Endodermal cell (in vitro differentiated cells): ENCODE data around the gene QKI. TPM values are rescaled to one million over a fixed set of nuclear protein-coding genes. Genes with fewer than 3 reads are reported as not detected.

Source experiments
- DNase-seq: peaks from one replicate; pipeline ENCODE4 v3.0.0-alpha.2; 2017
- H3K27ac ChIP-seq: 2 replicates; pipeline ENCODE4 v1.5.1; 2013; ENCODE audit warnings: mild to moderate bottlenecking, low read depth, low read length, moderate library complexity
- H3K27me3 ChIP-seq: 2 replicates; pipeline ENCODE4 v1.6.1; 2013; ENCODE audit warnings: mild to moderate bottlenecking, low read length, moderate library complexity; ENCODE audit not compliant: insufficient read depth, control insufficient read depth, poor library complexity, severe bottlenecking
- H3K36me3 ChIP-seq: 2 replicates; pipeline ENCODE4 v1.7.0; 2013; ENCODE audit warnings: mild to moderate bottlenecking, low read length, moderate library complexity; ENCODE audit not compliant: control insufficient read depth, insufficient read depth
- H3K4me1 ChIP-seq: one replicate; pipeline ENCODE4 v1.7.0; 2013; ENCODE audit warnings: low read length; ENCODE audit not compliant: control insufficient read depth, insufficient read depth
- H3K4me3 ChIP-seq: 2 replicates; pipeline ENCODE4 v1.5.1; 2013; ENCODE audit warnings: mild to moderate bottlenecking, low read length, moderate library complexity
- H3K9ac ChIP-seq: 2 replicates; pipeline ENCODE4 v1.6.1; 2013; ENCODE audit warnings: mild to moderate bottlenecking, low read length, moderate library complexity; ENCODE audit not compliant: poor library complexity, severe bottlenecking; ENCODE audit errors: extremely low read depth
- H3K9me3 ChIP-seq: 2 replicates; pipeline ENCODE4 v1.6.1; 2013; ENCODE audit warnings: mild to moderate bottlenecking, low read length, moderate library complexity; ENCODE audit not compliant: control insufficient read depth
- H3K27ac Mint-ChIP-seq: 2 replicates; pipeline ENCODE4 v1.8.0; 2020; ENCODE audit warnings: mixed read lengths
- H3K27me3 Mint-ChIP-seq: 2 replicates; pipeline ENCODE4 v1.8.0; 2021; ENCODE audit warnings: mild to moderate bottlenecking, mixed read lengths; ENCODE audit not compliant: insufficient read depth
- H3K36me3 Mint-ChIP-seq: 2 replicates; pipeline ENCODE4 v1.8.0; 2020; ENCODE audit warnings: low read depth, mixed read lengths
- H3K4me1 Mint-ChIP-seq: 2 replicates; pipeline ENCODE4 v1.8.0; 2020; ENCODE audit warnings: mixed read lengths
- H3K4me3 Mint-ChIP-seq: 2 replicates; pipeline ENCODE4 v1.8.0; 2020; ENCODE audit warnings: mild to moderate bottlenecking, moderate library complexity, mixed read lengths
- H3K9me3 Mint-ChIP-seq: 2 replicates; pipeline ENCODE4 v1.8.0; 2020; ENCODE audit warnings: mild to moderate bottlenecking, mixed read lengths
- WGBS, 2 experiments: methylation state at CpG; one replicate each; pipeline versions ENCODE4 v1.1.5 to v1.1.7; 2013; ENCODE audit warnings: missing lambda C conversion rate in 2 of 2, mixed read lengths in 1 of 2; ENCODE audit not compliant: insufficient coverage in 1 of 2, insufficient read length in 1 of 2; 5-methylcytosine and 5-hydroxymethylcytosine counted together
- total RNA-seq, 2 donors: library from RNA; stranded (reverse); fragmentation: NEBNext Ultra II Directional in 1 of 2; extraction: Animal tissue kit (Norgen Biotek cat#: 25700) in 1 of 2; gene quantifications; 2 replicates in 1 of 2; 3 replicates in 1 of 2; pipeline ENCODE4 v1.2.1, GENCODE V29; 2021
- TF ChIP-seq, protein P1 (sequence below): fragments of 200-600 bp; sonication (generic); conservative IDR thresholded peaks from 2 replicates; pipeline ENCODE4 v1.5.0; 2021; ENCODE audit warnings: antibody characterized with exemption, mild to moderate bottlenecking

The QKI gene
- total RNA-seq, 2 donors from 2014 or later, result 93.3 to 107 TPM

GRCh38 chr6:163416557-163417253, 2.2 kb downstream of the QKI start:
- H3K36me3 ChIP-seq, result no peaks in the 10 kb centered on the region
- peaks cover 4% of the 10 kb centered on the region for H3K4me1 ChIP-seq
- no peaks in the 10 kb centered on the region for H3K9me3 ChIP-seq
- DNase-seq, result peak; percentile 66
- H3K27me3 Mint-ChIP-seq, result no peaks in the 10 kb centered on the region
- 0% methylated on average over 7 to 9 of the region's 11 CpGs for WGBS, 2 experiments
- H3K36me3 Mint-ChIP-seq, result no peaks in the 10 kb centered on the region
- H3K4me3 ChIP-seq, result peak overlapping the region; percentile 93
- peak overlapping the region; percentile 68 for H3K27ac Mint-ChIP-seq
- peak overlapping the region; percentile 90 for H3K4me3 Mint-ChIP-seq
- H3K4me1 Mint-ChIP-seq, result peaks cover 42% of the 10 kb centered on the region
- H3K9me3 Mint-ChIP-seq, result no peaks in the 10 kb centered on the region
- TF ChIP-seq, protein P1, sequence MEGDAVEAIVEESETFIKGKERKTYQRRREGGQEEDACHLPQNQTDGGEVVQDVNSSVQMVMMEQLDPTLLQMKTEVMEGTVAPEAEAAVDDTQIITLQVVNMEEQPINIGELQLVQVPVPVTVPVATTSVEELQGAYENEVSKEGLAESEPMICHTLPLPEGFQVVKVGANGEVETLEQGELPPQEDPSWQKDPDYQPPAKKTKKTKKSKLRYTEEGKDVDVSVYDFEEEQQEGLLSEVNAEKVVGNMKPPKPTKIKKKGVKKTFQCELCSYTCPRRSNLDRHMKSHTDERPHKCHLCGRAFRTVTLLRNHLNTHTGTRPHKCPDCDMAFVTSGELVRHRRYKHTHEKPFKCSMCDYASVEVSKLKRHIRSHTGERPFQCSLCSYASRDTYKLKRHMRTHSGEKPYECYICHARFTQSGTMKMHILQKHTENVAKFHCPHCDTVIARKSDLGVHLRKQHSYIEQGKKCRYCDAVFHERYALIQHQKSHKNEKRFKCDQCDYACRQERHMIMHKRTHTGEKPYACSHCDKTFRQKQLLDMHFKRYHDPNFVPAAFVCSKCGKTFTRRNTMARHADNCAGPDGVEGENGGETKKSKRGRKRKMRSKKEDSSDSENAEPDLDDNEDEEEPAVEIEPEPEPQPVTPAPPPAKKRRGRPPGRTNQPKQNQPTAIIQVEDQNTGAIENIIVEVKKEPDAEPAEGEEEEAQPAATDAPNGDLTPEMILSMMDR, result peak; percentile 85
- peak overlapping the region; percentile 80 for H3K9ac ChIP-seq
- H3K27ac ChIP-seq, result peak overlapping the region; percentile 92
- H3K27me3 ChIP-seq, result no peaks in the 10 kb centered on the region

DNA sequence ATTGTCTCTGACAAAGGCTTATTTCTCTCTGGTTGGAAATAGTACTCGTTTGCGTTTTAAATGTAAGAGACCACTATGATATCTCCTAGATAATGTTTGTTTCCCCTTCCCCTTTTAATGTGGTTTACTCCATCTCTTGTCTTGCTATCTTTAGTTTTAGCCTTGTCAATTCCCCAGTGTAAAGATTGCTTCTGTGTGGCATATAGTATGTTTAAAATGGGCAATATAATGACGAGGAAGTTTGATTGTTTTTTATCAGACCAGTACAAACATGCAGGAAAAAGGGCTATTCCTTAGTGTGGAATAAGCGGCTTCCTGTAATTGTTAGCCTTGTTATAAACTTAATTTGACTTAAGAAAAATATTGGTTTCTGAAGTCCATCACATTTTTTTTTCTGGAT, 3.1 kb downstream of the QKI start:
- Histone ChIP-seq H3K4me3 (peak overlapping the region; percentile 93), H3K27me3 (no peaks in the 10 kb centered on the region), H3K9ac (peak overlapping the region; percentile 80), H3K9me3 (no peaks in the 10 kb centered on the region), H3K27ac (no peak overlapping the region), H3K4me1 (peaks cover 4% of the 10 kb centered on the region), H3K36me3 (no peaks in the 10 kb centered on the region)
- Mint-ChIP-seq H3K27ac (peak overlapping the region; percentile 50), H3K27me3 (no peaks in the 10 kb centered on the region), H3K4me1 (peaks cover 45% of the 10 kb centered on the region), H3K36me3 (no peaks in the 10 kb centered on the region), H3K4me3 (peak overlapping the region; percentile 90), H3K9me3 (no peaks in the 10 kb centered on the region)
- DNase-seq, result no peak
- 25 to 29% methylated on average over 1 to 4 of the region's 4 CpGs for WGBS, 2 experiments
- TF ChIP-seq, protein P1, result no peak

- H3K4me3 ChIP-seq, result peak overlapping the region; percentile 51
- no peaks in the 10 kb centered on the region for H3K9me3 Mint-ChIP-seq
- H3K4me3 Mint-ChIP-seq, result peak overlapping the region; percentile 12
- H3K9ac ChIP-seq, result no peak overlapping the region
- H3K27me3 Mint-ChIP-seq, result no peaks in the 10 kb centered on the region
- H3K36me3 ChIP-seq, result no peaks in the 10 kb centered on the region
- H3K4me1 Mint-ChIP-seq, result peaks cover 45% of the 10 kb centered on the region
- TF ChIP-seq, protein P1, result no peak
- no peaks in the 10 kb centered on the region for H3K36me3 Mint-ChIP-seq
- H3K4me1 ChIP-seq, result peaks cover 4% of the 10 kb centered on the region
- WGBS, 2 experiments, result 69 to 78% methylated on average over 4 to 5 of the region's 5 CpGs
- H3K27me3 ChIP-seq, result no peaks in the 10 kb centered on the region
- no peaks in the 10 kb centered on the region for H3K9me3 ChIP-seq
- H3K27ac ChIP-seq, result no peak overlapping the region
- DNase-seq, result no peak
- peak overlapping the region; percentile 84 for H3K27ac Mint-ChIP-seq
Observed at GRCh38 chr6:163418311-163419029, 4.0 kb downstream of the QKI start.
